HG02943 (cell line): ENCODE data around the gene PLA2G5.
"Not testable (repeated sequence)": the region's sequence is repeated elsewhere in the genome, so short reads cannot be mapped to it uniquely, and the experiment has no call there.

Experiments used
- ATAC-seq: cut with Tn5 transposase; IDR thresholded peaks from one replicate; pipeline ENCODE4 v1.9.1; 2021; ENCODE audit warnings: mild to moderate bottlenecking, low read depth, moderate library complexity; ENCODE audit not compliant: unreplicated experiment

Gene PLA2G5

GRCh38 chr1:20114021-20114648 is 44.1 kb downstream of the PLA2G5 start:
- ATAC-seq, result no peak

DNA sequence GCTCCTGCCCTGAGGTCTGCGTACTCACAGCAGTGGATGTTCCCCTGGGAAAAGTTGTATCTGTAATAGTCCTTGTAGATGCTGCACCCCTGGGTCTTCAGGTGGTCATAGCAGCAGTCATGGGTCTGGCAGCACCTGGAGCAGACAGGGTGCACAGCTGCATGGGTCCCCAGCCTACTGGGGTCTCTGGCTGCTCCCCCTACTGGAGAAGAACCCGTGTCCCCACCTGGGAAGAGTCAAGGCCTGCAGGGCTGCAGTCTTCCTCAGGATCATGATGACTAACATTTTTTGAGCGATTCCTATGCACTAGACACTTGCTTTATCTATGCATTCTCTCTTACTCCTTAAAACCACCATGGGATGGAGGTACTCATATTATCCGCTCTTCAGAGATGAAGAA is 45.5 kb downstream of the PLA2G5 start:
- ATAC-seq, result no peak

- ATAC-seq, result no peak
Measured at GRCh38 chr1:20115916-20116315, 45.9 kb downstream of the PLA2G5 start.

- no peak for ATAC-seq
Measured at GRCh38 chr1:20117236-20117635, 47.2 kb downstream of the PLA2G5 start.

DNA sequence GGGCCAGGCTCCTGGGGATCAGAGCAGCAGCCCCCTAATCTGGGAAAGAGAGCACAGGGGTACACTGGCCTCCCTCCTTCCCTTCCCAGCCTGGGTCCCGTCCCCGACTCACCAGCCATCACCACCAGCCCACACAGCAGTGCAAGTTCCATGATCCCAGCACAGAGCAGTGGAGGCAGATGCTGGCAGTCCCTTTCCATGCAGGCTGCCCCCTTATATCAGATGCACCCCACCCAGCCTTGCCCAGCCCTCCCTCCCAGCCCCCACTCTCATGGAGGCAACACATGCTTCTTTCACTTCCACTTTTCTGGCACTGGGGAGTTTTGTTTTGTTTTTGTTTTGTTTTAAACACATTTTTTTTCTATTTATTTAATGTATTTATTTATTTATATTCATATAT is 49.4 kb downstream of the PLA2G5 start, which contains the start of gene PLA2G2D:
Gene PLA2G2D (minus strand): TSS at position 190 of the 400 bp plus-strand sequence. CDS start 38 bp downstream, at position 152.
- ATAC-seq, result no peak

DNA sequence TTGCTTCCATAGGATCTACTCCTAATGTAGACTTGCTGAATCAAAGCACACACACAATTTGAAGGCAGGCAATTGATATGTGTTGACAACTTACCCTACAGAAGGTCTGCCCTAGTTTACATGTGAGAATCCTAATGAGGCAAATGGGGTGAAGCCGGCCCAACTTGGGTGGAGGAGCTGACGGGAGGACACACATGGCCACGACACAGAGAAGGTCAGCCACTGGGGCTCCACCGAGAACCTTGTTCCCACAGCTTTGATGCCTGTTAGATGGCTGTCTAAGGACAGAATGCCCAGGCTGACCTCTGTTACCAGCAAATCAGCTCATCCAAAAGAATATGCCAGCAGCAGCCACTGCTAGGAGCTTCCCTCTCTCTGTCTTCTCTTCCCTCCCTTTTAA is 50.8 kb downstream of the PLA2G5 start:
- no peak for ATAC-seq

DNA sequence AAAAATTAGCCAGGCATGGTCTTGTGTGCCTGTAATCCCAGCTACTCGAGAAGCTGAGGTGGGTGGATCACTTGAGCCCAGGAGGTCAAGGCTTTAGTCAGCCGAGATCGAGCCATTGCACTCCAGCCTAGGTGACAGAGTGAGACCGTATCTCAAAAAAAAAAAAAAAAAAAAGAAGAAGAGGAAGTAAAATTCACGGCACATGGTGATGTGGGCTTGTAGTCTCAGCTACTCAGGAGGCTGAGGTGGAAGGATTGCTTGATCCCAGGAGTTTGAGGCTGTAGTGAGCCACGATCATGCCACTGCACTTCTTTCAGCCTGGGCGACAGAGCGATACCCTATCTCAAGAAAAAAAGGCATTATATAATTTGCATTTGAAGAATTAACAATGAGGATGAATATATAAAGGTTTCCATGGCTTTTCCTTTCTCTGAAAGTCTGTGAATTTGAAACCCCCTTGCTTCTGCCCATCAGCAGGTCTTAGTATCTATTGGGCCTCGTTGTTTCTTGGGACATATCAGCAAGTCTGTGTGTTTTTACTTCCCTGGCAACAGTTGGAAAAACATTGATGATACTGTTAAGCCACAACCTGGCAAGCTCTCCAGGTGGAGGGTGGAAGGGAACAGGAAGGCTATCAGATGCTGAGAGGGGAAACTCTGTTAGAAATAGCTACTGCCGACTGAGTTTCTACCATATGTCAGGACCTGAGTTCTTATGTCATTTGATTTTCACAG is 53.9 kb downstream of the PLA2G5 start:
- ATAC-seq, result no peak

GRCh38 chr1:20124456-20125057 is 54.6 kb downstream of the PLA2G5 start:
- no peak for ATAC-seq

- no peak for ATAC-seq
Measured at GRCh38 chr1:20125100-20125499, 55.1 kb downstream of the PLA2G5 start.

- no peak for ATAC-seq
Measured at GRCh38 chr1:20126041-20126805, 56.2 kb downstream of the PLA2G5 start.

- ATAC-seq, result no peak
Measured at GRCh38 chr1:20126806-20127440, 56.9 kb downstream of the PLA2G5 start.

GRCh38 chr1:20130518-20130917 is 60.5 kb downstream of the PLA2G5 start:
- not testable (repeated sequence) for ATAC-seq

GRCh38 chr1:20134995-20135394 is 65.0 kb downstream of the PLA2G5 start:
- ATAC-seq, result no peak

DNA sequence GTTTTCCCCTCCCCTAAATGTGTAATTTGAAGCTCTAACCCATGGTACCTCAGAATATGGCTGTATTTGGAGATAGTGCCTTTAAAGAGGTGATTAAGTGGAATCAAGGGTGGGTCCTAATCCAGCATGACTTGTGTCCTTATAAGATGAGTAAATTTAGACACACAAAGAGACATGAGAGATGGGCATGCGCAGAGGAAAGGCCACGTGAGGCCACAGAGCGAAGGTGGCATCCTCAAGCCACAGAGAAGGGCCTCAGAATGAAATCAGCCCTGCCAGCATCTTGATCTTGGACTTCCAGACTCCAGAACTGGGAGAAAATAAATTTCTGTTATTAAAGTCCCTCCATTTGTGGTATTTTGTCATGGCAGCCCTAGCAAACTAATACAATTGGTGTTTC is 66.3 kb downstream of the PLA2G5 start:
- no peak for ATAC-seq

GRCh38 chr1:20137055-20137454 is 67.1 kb downstream of the PLA2G5 start:
- no peak for ATAC-seq

- no peak for ATAC-seq
Measured at GRCh38 chr1:20137604-20138003, 67.6 kb downstream of the PLA2G5 start.

DNA sequence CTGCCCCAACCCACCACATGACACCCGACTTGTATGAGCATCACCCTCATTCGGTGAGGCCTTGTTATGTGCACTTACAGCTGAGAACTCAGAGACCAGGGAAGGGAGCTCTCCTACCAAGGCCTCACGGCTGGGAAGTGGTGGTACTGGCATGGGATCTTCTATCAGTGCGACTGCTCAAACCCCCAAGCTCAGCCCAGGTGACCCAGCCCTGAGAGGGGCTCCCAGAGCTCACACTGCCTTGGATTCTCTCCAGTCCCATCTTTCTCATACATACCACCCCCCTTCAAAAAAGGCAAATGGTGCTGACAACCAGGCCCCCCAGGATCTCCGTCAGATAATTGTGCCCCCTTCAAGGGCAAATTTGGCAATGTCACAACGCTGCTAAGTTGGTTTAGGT is 68.4 kb downstream of the PLA2G5 start:
- ATAC-seq, result no peak

DNA sequence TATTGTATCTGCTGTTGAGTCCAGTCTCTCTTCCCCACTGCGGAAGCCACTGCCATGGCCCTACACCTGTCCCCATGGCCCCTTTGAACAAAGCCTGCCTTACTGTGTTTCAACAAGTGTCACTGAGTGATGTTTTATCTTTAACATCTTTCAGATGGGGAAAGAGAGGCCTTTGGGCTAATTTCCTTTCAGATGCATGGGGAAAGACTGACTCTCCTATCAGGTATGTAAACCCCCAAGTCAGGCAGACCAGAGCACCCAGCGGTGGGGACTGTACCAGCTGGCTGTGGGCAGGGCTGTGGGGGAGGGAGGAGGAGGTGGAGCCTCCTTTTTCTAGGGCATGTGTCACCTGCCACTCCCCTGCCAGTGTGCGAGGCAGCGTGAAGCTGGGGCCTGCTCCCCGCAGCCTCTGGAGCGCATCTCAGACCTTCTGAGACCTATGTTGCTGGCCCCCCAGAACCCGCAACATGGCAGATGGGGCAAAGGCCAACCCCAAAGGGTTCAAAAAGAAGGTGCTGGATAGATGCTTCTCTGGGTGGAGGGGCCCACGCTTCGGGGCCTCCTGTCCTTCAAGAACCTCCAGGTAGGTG is 69.1 kb downstream of the PLA2G5 start, which contains the start of gene PLA2G2F:
Gene PLA2G2F (plus strand): TSS at position 363 of the 590 bp plus-strand sequence. CDS start 105 bp downstream, at position 468.
- no peak for ATAC-seq

DNA sequence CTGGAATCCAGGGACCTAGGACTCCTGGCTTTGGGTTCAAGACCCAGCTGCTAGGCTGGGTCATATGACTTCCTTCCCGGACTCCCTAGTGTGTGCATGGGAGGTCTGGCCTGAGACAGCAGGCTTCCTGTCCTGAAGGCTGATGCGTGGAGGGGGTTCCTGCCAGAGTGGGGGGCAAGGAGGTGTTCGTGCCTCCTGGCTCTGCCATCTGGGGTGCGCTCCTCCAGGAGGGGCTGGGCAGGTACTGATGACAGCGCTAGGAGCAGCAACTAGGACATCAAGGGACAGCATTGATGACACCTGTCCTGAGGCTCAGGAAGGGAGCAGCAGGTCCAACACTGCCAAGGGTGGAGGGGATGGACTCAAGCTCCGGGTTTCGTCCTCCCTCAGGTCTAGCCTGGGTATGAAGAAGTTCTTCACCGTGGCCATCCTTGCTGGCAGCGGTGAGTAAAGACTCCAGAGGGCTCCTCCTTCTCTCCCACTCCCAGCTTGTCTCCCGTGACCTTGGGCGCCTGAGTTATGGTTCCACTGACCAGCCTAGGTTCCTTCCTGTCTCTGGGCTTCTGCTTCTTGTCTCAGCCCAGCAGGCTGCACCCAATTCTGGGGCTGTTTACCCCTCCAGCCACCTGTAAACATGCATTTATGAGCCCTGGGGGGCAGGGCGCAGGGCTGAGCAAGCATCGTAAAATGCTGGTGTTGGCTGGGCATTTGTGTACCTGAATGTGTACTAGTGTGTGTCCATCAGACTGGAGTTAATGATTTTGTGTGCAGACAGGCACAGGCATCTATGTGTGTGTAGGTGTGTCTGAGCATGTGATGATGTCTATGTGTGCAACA is 70.0 kb downstream of the PLA2G5 start:
- no peak for ATAC-seq
